ENCODE data around the gene OXTR.
"Not testable (repeated sequence)": the region's sequence is repeated elsewhere in the genome, so short reads cannot be mapped to it uniquely, and the experiment has no call there.

OXTR gene

DNA sequence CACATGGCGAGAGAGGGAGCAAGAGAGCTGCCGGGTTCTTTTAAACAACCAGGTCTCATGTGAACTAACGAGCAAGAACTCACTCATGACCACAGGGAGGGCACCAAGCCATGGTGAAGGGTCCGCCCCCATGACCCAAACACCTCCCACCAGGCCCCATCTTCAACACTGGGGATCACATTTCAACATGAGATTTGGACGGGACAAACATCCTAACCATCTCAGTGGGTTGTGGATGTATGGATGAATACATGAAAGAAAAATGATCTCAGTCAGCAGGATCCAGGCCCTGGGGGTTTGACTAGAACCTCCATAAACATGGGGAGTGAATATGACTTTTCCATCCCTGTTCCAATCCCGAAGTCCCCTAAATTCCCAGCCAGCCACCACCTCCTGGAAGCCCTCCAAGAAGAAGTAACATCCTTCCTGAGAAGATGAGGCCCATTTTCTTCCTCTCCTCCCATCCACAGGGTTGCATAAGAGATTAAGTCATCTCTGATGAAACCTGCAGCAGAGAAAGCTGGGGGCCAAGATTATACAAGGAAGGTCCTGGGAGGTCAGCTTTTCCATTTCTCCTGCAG lies 26.3 kb downstream of the OXTR start:
- in situ Hi-C loops (cut with MboI; ENCODE audit: low sequenced_read_pairs): no loop called here

DNA sequence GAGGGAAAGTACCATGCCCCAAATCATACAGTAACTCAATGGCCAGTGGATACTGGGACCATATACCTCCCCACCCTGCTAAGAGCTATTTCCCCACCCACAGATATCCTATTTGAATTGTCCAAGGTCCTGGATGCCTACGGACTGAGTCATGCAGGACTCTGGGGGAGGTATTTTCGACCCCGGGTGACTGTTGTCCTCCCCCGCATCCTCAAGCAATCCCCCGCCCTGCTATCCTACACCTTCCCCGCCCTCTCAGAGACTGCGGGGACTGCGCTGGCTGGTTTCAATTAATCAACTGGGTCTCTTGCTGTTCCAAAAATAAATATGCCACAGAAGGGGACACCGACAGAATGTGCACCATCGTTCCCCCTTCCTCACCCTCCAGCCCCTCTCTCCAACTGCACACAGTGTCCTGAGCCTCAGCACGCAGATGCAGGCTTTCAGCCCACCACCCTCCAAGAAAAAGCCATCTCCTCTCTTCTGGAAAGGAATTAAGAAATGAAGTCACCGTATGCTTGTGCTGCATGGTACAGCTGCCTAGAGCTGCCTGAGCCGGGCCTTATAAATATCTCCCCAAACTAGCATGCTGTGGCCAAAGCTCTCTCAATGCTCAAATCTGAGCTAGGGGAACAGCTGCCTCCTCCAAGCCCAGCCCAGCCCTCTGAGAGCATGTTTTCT lies 27.7 kb downstream of the OXTR start:
- in situ Hi-C loops (cut with MboI; ENCODE audit: low sequenced_read_pairs): no loop called here

GRCh38 chr3:8739757-8740504 lies 29.5 kb downstream of the OXTR start:
- in situ Hi-C loops (cut with MboI; ENCODE audit: low sequenced_read_pairs): no loop called here

- in situ Hi-C loops (cut with MboI; ENCODE audit: low sequenced_read_pairs): no loop called here
Measured at GRCh38 chr3:8738639-8739038, 30.8 kb downstream of the OXTR start.

- in situ Hi-C loops (cut with MboI; ENCODE audit: low sequenced_read_pairs): no loop called here
Measured at GRCh38 chr3:8737823-8738222, 31.6 kb downstream of the OXTR start.

DNA sequence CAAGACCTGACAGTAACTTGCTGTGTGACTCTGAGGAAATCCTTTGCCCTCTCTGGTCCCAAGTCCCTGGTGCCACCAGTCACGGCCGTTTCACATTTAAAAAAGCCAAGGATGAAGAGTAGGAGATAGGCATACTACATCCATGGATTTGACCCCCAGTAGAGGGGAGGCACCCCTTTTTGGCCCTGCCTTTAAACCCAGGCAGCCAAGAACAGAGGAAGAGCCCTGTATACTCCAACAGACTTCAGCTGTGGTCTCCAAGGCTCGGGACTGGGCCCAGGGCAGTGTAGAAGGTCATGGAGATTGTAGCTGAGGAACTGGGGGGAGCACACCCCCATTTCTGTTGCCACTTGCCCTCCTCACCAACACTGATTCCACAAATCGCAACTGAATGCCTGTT lies 32.1 kb downstream of the OXTR start:
- in situ Hi-C loops (cut with MboI; ENCODE audit: low sequenced_read_pairs): no loop called here

DNA sequence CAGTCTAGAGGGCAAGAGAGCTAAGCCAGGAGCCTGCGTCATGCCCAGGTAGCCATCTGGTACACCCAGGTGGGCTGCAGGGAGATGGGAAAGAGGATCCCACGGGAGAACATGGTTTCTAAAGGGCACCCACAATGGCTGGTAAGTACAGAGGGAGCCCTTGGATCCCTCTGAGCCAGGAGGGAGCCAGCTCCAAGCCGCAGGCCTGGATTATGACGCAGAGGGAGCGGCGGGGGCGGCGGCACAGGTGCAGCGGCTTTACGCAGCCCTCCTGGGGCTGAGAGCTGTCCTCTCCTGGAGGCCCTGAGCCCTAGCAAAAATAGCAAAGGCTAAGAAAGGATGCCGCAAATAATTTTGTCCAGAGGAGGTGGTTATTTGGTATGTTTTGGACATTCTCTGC lies 33.0 kb downstream of the OXTR start:
- in situ Hi-C loops (cut with MboI; ENCODE audit: low sequenced_read_pairs): no loop called here

- in situ Hi-C loops (cut with MboI; ENCODE audit: low sequenced_read_pairs): no loop called here
Measured at GRCh38 chr3:8734908-8735307, 34.5 kb downstream of the OXTR start.

DNA sequence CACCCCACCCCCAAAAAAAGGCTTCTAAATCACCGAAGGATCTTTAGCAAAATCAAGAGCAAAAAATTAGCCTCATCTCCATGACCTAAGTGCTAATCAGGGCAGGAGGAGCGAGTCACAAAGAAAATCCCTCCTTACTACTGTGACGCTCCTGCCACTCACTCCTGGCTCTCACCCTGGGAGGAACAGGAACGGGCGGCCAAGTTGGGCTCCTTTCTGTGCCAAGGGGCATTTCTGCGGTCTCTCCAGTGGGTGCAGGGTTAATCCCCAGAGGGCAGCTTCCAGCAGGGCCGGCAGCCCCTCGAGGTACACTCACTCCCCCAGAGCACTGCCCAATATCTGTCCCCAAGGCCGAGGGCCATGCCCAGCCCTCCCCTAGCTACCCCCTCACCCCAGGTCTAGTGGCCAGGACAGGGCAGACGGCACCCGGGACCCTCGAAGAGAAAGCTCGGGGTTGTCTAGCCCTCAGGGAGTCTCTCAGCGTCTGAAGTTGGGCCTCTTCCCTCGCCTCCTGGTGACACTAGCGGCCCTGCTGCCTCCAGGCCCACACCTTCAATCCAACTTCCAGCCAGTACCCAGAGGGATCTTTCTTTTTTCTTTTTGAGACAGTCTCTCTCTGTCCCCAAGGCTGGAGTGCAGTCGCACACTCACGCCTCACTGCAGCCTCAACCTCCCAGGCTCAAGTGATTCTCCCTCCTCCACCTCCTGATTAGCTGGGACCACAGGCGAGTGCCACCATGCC lies 35.1 kb downstream of the OXTR start:
- in situ Hi-C loops (cut with MboI; ENCODE audit: low sequenced_read_pairs): no loop called here

- in situ Hi-C loops (cut with MboI; ENCODE audit: low sequenced_read_pairs): no loop called here
Measured at GRCh38 chr3:8733332-8734094, 35.9 kb downstream of the OXTR start, which contains the start of gene CAV3. CAV3 (plus strand) TSS chr3:8733802; CDS start chr3:8733877, 75 bp downstream.

DNA sequence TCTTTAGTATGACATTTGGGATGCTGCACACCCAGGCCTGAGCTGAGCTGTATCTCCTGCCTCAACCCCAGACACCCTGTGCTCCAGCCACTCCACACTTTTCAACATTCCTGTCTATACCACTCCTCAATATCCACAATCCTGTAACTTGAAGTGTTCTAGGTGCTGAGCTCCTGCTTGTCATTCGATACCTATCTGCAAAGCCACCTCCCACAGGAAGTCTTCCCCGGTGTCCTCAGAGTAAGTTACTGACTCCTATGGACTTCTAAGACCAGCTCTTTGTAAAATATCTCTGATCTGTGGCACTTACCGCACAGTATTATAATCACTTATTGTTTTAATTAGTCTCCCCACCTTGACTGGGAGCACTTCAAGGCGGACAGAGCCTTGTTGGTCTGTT lies 37.0 kb downstream of the OXTR start:
- in situ Hi-C loops (cut with MboI; ENCODE audit: low sequenced_read_pairs): no loop called here

GRCh38 chr3:8730656-8731055 lies 38.8 kb downstream of the OXTR start:
- in situ Hi-C loops (cut with MboI; ENCODE audit: low sequenced_read_pairs): no loop called here

- in situ Hi-C loops (cut with MboI; ENCODE audit: low sequenced_read_pairs): no loop called here
Measured at GRCh38 chr3:8729479-8729878, 39.9 kb downstream of the OXTR start.

GRCh38 chr3:8727605-8728512 lies 41.6 kb downstream of the OXTR start:
- in situ Hi-C loops (cut with MboI; ENCODE audit: low sequenced_read_pairs): no loop called here

DNA sequence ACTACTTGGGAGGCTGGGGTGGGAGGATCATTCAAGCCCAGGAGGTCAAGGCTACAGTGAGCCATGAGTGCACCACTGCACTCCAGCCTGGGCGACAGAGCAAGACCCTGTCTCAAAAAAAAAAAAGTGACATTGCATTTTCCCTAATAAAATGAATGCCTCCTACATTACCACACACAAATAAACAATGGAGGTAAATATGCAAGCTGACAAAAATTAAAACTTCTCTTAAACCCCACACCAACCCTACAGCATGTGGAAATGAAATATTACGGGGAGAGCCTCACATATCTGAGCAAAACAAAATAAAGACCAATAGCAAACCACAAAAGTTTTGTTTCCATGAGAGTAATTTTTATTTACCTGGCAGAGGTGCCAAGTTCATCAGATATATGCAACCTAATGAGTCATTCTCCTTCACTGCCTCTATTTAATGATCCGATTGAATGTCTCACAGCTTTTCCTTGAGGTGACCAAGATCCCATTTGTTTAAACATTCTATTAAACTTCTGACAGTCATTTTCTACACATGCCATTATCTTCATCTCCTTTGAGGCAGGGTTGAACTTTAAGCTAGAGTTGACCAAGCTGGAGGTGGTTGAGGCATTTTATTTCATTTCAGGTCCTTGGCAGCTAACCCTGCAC lies 45.2 kb downstream of the OXTR start:
- in situ Hi-C loops (cut with MboI; ENCODE audit: low sequenced_read_pairs): no loop called here

- in situ Hi-C loops (cut with MboI; ENCODE audit: low sequenced_read_pairs): no loop called here
Measured at GRCh38 chr3:8723612-8724011, 45.8 kb downstream of the OXTR start.

DNA sequence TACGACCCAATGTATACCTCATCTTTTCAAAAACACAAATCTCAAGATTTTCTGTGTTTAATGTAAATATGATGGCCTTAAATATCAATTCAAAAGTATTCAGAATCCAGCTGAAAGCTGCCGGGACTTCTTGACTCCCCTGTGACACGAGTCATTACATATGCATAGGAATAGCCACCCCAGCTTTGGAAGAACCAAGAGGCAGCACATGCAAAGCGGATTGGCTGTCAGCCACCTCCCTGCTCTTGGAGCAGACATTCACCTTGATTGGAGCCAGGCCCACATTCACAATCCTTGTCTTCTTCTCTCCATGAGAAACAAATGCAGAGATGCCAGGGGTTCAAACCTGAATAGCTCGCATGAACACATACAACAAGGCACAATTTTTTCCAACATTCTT lies 46.6 kb downstream of the OXTR start:
- in situ Hi-C loops (cut with MboI; ENCODE audit: low sequenced_read_pairs): no loop called here

DNA sequence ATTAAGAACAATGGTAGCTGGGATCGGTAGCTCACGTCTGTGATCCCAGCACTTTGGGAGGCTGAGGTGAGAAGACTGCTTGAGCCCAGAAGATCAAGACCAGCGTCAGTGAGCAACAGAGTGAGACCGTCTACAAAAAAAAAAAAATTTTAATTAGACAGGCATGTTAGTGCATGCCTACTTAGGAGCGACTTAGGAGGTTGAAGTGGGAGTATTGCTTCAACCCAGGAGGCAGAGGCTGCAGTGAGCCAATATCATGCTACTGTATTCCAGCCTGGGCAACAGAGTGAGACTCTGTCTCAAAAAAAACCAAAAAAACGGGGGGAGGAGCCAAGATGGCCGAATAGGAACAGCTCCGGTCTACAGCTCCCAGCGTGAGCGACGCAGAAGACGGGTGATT lies 53.7 kb downstream of the OXTR start:
- in situ Hi-C loops (cut with MboI; ENCODE audit: low sequenced_read_pairs): not testable (repeated sequence)

All from HL-60/S4 treated with retinoic acid at 250 ng/mL for 4 days and 3 days (cell line).